HepG2 (cell line): Measurements from ENCODE around the gene SYNJ2. TPM values are rescaled to one million over a fixed set of nuclear protein-coding genes. Genes with fewer than 3 reads are reported as not detected.

ENCODE experiments used
- ATAC-seq: fragments of 200-7000 bp; cut with Tn5 transposase; 3 replicates; pipeline ENCODE4 v1.9.1; 2020; ENCODE audit warnings: mild to moderate bottlenecking, moderate library complexity
- BruUV-seq: library from RNA; stranded (reverse); fragments of 400-500 nt; replicated peaks from 2 replicates; lab custom pipeline; 2021; lab: Mats Ljungman, UMichigan
- CTCF ChIA-PET: fragments of 300-600 bp; formaldehyde crosslinking; extraction: SDS; loops from one replicate; lab custom pipeline; 2021; ENCODE audit warnings: low total read pairs, inconsistent platforms, low intra/inter-chr PET ratio; lab: Yijun Ruan, JAX
- POLR2A ChIA-PET: fragments of 350-600 bp; sonication (Branson Sonifier 250); formaldehyde crosslinking; loops from one replicate; lab custom pipeline; 2020; ENCODE audit warnings: antibody characterized with exemption, inconsistent platforms; lab: Yijun Ruan, JAX
- DNase-seq: peaks from one replicate; pipeline ENCODE4 v3.0.0-alpha.2; 2015; ENCODE audit warnings: low spot score
- FAIRE-seq: peaks from 3 replicates; lab custom pipeline; 2011; peaks lifted over from hg19 to GRCh38; lab: Jason Lieb, UNC
- H2AFZ ChIP-seq: one replicate; pipeline ENCODE4 v1.6.1; 2011; ENCODE audit warnings: low read length, inconsistent platforms
- H3K27ac ChIP-seq: fragments of 300-600 bp; 3 replicates; pipeline ENCODE4 v1.8.0; 2011; ENCODE audit warnings: mixed run types, mild to moderate bottlenecking, mixed read lengths, low read length, inconsistent platforms; ENCODE audit not compliant: insufficient read depth; ENCODE audit errors: extremely low read length
- H3K27me3 ChIP-seq, 2 experiments: fragments of 200-600 bp in 1 of 2; 2 replicates in 1 of 2; 3 replicates in 1 of 2; pipeline versions ENCODE4 v1.6.0 to v1.8.0; 2011; ENCODE audit warnings: low read length in 2 of 2, mild to moderate bottlenecking in 2 of 2, moderate library complexity in 2 of 2, inconsistent platforms in 1 of 2; ENCODE audit not compliant: insufficient read depth in 2 of 2, control insufficient read depth in 1 of 2
- H3K36me3 ChIP-seq, 2 experiments: fragments of 200-600 bp in 1 of 2; replicated peaks in 1 of 2; 2 replicates in 1 of 2; 3 replicates in 1 of 2; pipeline versions ENCODE4 v1.5.1 to v1.8.0; 2011; ENCODE audit warnings: low read length in 2 of 2, inconsistent platforms in 1 of 2; ENCODE audit not compliant: insufficient read depth in 2 of 2, control insufficient read depth in 1 of 2
- H3K4me1 ChIP-seq: 2 replicates; pipeline ENCODE4 v1.5.1; 2012; ENCODE audit warnings: low read length, inconsistent platforms; ENCODE audit not compliant: insufficient read depth
- H3K4me2 ChIP-seq: 2 replicates; pipeline ENCODE4 v1.6.0; 2011; ENCODE audit warnings: low read depth, low read length, inconsistent platforms
- H3K4me3 ChIP-seq, 3 experiments: fragments of 200-600 bp in 1 of 3; sonication (generic), shearing (Covaris generic) in 1 of 3; replicated peaks in 1 of 3; 2 replicates each; pipeline ENCODE4 v1.5.1; 2011 to 2016; ENCODE audit warnings: low read length in 3 of 3, inconsistent platforms in 2 of 3, low read depth in 2 of 3, mild to moderate bottlenecking in 2 of 3, control low read depth in 1 of 3, mixed read lengths in 1 of 3; ENCODE audit not compliant: insufficient read depth in 1 of 3
- H3K79me2 ChIP-seq: one replicate; pipeline ENCODE4 v1.6.1; 2011; ENCODE audit warnings: low read length, inconsistent platforms; ENCODE audit not compliant: insufficient read depth
- H3K9ac ChIP-seq: 2 replicates; pipeline ENCODE4 v1.6.0; 2011; ENCODE audit warnings: mild to moderate bottlenecking, low read depth, low read length, inconsistent platforms; ENCODE audit not compliant: insufficient read depth
- H3K9me3 ChIP-seq: 2 replicates; pipeline ENCODE4 v1.5.1; 2012; ENCODE audit warnings: mild to moderate bottlenecking, low read length
- H4K20me1 ChIP-seq: 2 replicates; pipeline ENCODE4 v1.6.0; 2011; ENCODE audit warnings: inconsistent platforms, mild to moderate bottlenecking, low read length, moderate library complexity; ENCODE audit not compliant: insufficient read depth
- MTA1 ChIP-seq: sonication (generic); formaldehyde crosslinking; IDR thresholded peaks from 2 replicates; pipeline ENCODE4 v1.4.0; 2020; ENCODE audit warnings: missing genetic modification reagents, mild to moderate bottlenecking, borderline replicate concordance
- RBM22 ChIP-seq: fragments of 200-400 bp; formaldehyde crosslinking; optimal IDR thresholded peaks from 2 replicates; pipeline ENCODE3; 2017; ENCODE audit warnings: mild to moderate bottlenecking, low read length, moderate library complexity
- SMAD1 ChIP-seq: sonication (generic); formaldehyde crosslinking; IDR thresholded peaks from 2 replicates; pipeline ENCODE4 v1.4.0; 2020; ENCODE audit warnings: missing genetic modification reagents, low read depth, mild to moderate bottlenecking, borderline replicate concordance
- YEATS4 ChIP-seq: sonication (generic); formaldehyde crosslinking; IDR thresholded peaks from 2 replicates; pipeline ENCODE4 v1.4.0; 2020; ENCODE audit warnings: missing genetic modification reagents, borderline replicate concordance
- ZFP91 ChIP-seq: sonication (generic); formaldehyde crosslinking; IDR thresholded peaks from 2 replicates; pipeline ENCODE4 v1.9.0; 2022; ENCODE audit warnings: missing genetic modification reagents, mild to moderate bottlenecking, borderline replicate concordance
- ZNF451 ChIP-seq: sonication (generic); formaldehyde crosslinking; IDR thresholded peaks from 2 replicates; pipeline ENCODE4 v1.5.0; 2020; ENCODE audit warnings: mild to moderate bottlenecking, missing genetic modification reagents
- ZSCAN30 ChIP-seq: sonication (generic); formaldehyde crosslinking; IDR thresholded peaks from 2 replicates; pipeline ENCODE4 v1.5.0; 2020; ENCODE audit warnings: mild to moderate bottlenecking, missing genetic modification reagents
- WGBS: methylation state at CpG from one replicate; pipeline ENCODE4 v1.1.6; 2017; ENCODE audit warnings: low lambda C conversion rate; 5-methylcytosine and 5-hydroxymethylcytosine counted together
- in situ Hi-C: cut with HindIII; loops from 2 replicates; pipeline ENCODE4 v1.10.0; 2017; ENCODE audit warnings: low pct_unique_long_range_greater_than_20kb; ENCODE audit not compliant: extremely low pct_ligation_motif_present
- intact Hi-C: fragments of 100-400 bp; cut with micrococcal nuclease; formaldehyde crosslinking; loops from one replicate; pipeline ENCODE4 v1.10.0; 2022; ENCODE audit not compliant: unreplicated experiment
- polyA plus RNA-seq, 8 experiments: library from polyadenylated mRNA; depleted of rRNA in 3 of 8; stranded (reverse) in 7 of 8; unstranded in 1 of 8; fragments of >200 nt; fragmentation: Illumina TruSeq in 4 of 8; extraction: Trizol in 4 of 8; gene quantifications; 2 replicates each; pipeline versions ENCODE4 v1.2.1 to v1.2.3, GENCODE V29; 2011 to 2016; ENCODE audit warnings: low read depth in 4 of 8, missing spikeins in 1 of 8, mixed read lengths in 1 of 8; ENCODE audit not compliant: insufficient read depth in 1 of 8
- total RNA-seq, 5 experiments: library from RNA; depleted of rRNA; stranded (reverse); fragments of >200 nt; fragmentation: Illumina TruSeq; extraction: Trizol; gene quantifications; 2 replicates each; pipeline ENCODE4 v1.2.3, GENCODE V29; 2016; ENCODE audit warnings: low read depth in 1 of 5

Gene SYNJ2
- total and polyA plus RNA-seq, 2 of the 13 experiments (the other 11 are each of a cell fraction or from before 2014, with no cell fraction given): 39.1 to 57.6 TPM

GRCh38 chr6:157990321-157991066, 8.8 kb downstream of the SYNJ2 start (continued):
- TF ChIP-seq YEATS4 (CRISPR knock-in tag) (no peak), ZNF451 (CRISPR knock-in tag) (no peak)

GRCh38 chr6:157991067-157991432, 9.4 kb downstream of the SYNJ2 start:
- no peak overlapping the region for H3K9ac ChIP-seq
- H2AFZ ChIP-seq: no peak overlapping the region
- FAIRE-seq: no peak
- no peak overlapping the region for H3K4me3 ChIP-seq
- H4K20me1 ChIP-seq: peaks cover 64% of the 10 kb centered on the region
- H3K4me1 ChIP-seq: peaks cover 99% of the 10 kb centered on the region
- peaks cover 98% of the 10 kb centered on the region for H3K79me2 ChIP-seq
- DNase-seq: no peak
- no peak for ATAC-seq
- in situ Hi-C loops (no loop called here), intact Hi-C loops (no loop called here)
- peak overlapping the region; percentile 12 for H3K27ac ChIP-seq
- no peaks in the 10 kb centered on the region for H3K27me3 ChIP-seq
- H3K36me3 ChIP-seq: peaks cover 18 to 42% of the 10 kb centered on the region in 2 experiments
- whole genome bisulfite sequencing: 91% methylated on average over 11 of the region's 11 CpGs
- no TSS peak for BruUV-seq
- POLR2A ChIA-PET: interaction anchor here (16.1 kb wide), 1 partner anchor 21 kb away, joined by 345 read pairs; no protein-coding TSS in a partner anchor
- H3K4me2 ChIP-seq: no peak overlapping the region
- TF ChIP-seq ZFP91: 0 out of 2 replicates have a peak, but pooled peaks have one; percentile 5
- TF ChIP-seq MTA1 (CRISPR knock-in tag): 0 out of 2 replicates have a peak, but pooled peaks have one; percentile 41
- TF ChIP-seq SMAD1 (CRISPR knock-in tag): 0 out of 2 replicates have a peak, but pooled peaks have one; percentile 17
- no peak for TF ChIP-seq RBM22
- TF ChIP-seq ZSCAN30 (CRISPR knock-in tag): no peak
- TF ChIP-seq, all 625 proteins: peak for 3
- no peaks in the 10 kb centered on the region for H3K9me3 ChIP-seq
- CTCF ChIA-PET: no interaction called here
